ENCODE data around the gene DDIT4.

The DDIT4 gene

GRCh38 chr10:72319416-72320254 lies 45.9 kb downstream of the DDIT4 start:
- peak; percentile 31 for DNase-seq

DNA sequence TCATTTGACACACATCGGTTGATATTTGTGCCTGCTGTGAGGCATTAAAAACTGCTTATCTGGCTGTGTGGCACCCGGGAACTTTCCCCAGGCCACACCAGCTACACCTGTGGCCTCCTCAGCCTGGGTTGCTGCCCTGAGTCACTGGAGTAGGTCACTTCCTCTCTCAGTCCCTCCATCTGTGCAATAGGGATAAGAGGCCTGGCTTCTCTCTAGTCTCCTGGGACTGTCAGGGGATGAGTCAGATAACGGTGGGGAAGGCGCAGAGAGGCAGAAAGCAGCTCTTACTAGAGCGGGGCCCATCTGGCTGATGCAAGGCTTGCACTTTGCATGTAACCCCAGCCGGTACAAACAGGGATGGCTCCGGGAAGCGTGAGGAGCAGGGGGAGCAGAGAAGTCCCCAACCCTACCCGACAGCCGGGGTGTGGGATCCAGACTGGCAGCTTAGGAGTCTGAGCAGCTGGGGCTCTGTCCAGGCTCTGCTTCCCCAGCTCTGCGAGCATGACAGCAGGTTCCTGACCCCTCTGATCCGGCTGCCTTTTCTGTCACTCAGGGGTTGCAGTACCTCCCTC lies 47.0 kb downstream of the DDIT4 start:
- no peak for DNase-seq

DNA sequence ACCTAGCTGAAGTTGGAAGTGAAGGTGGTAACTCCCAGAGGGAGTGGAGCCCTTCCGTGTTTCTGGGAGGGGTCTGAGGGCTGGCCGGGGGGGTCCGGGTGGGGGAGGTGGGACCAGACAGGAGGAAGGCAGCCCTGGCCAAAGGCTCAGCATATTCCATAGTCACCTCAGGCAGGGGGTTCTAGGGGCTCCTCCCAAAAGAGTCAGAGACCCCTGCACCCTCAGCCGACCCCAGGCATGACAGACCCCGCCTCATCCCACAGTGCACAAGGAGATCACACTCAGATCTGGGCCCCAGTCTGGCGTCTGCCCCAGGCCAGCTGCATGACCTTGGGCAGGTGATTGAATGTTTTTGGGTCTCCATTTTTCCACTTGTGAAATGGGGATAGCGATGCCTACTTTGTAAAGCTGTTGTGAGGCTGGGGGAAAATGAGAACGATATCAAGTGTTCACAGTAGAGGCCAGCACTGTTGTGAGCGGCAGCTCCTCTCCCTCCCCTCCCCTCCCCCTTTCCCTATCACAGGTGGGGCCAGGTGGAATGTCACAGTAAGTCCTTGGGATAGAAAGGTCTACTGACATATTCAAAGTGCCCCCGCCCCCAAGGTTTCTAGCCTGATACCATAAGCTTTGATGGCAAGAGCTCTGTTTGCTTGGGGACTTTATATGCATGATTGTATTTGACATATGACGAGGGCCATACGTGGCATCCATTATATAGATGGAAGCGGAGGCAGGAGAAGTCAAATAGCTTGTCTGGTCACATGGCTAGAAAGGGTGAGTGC lies 47.7 kb downstream of the DDIT4 start:
- DNase-seq, result no peak

- DNase-seq, result no peak
Observed at GRCh38 chr10:72322030-72322279, 48.2 kb downstream of the DDIT4 start.

GRCh38 chr10:72322280-72323058 lies 48.7 kb downstream of the DDIT4 start:
- no peak for DNase-seq

DNA sequence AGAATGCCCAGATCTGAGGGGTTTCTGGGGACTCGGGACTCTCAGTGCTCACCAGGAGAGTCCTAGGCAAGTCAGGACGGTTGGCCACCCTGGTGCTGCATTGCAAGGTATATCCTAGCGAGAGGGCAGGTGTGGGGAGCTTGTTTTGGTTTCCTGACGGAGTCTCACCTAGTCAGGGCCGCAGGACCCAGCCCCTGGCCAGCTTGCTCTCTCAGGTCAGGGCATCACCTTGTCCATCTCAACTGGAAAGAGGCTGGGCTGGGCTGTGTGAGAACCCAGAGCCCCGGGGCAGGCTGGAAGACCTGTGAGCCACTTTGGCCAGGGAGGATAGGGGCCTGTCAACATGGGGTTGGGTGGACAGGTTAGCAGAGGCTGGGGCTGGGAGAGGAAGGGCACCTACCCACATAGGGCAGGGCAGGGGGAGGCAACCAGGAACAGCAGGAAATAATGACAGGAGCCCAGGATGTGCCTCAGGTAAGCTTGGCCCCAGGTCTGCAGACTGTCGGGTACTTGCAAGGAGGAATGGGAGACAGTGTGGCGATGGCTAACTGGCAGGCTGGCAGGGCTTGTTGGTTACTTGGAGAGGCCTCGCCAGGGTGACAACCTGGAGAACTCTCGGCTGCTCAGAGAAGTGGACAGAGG lies 49.5 kb downstream of the DDIT4 start:
- DNase-seq, result no peak

GRCh38 chr10:72323771-72324191 lies 50.1 kb downstream of the DDIT4 start:
- DNase-seq, result no peak
